WTC11 (cell line): ENCODE data around the gene DCLRE1A. TPM values are rescaled to one million over a fixed set of nuclear protein-coding genes. Genes with fewer than 3 reads are reported as not detected.
"Not testable (repeated sequence)": the region's sequence is repeated elsewhere in the genome, so short reads cannot be mapped to it uniquely, and the experiment has no call there.

ENCODE experiments used
- ATAC-seq: fragments of 200-7000 bp; cut with Tn5 transposase; 2 replicates; pipeline ENCODE4 v1.10.0; 2021; ENCODE audit warnings: mild to moderate bottlenecking, moderate library complexity
- CTCF ChIA-PET: fragments of 300-600 bp; sonication (Branson Sonifier 250); formaldehyde crosslinking; loops from one replicate; lab custom pipeline; 2021; ENCODE audit warnings: antibody characterized with exemption; lab: Charles Lee
- POLR2A ChIA-PET: fragments of 350-600 bp; sonication (Branson Sonifier 250); formaldehyde crosslinking; loops from one replicate; lab custom pipeline; 2021; ENCODE audit warnings: antibody characterized with exemption; lab: Charles Lee
- DNase-seq: peaks from one replicate; pipeline ENCODE4 v3.0.0; 2021; ENCODE audit warnings: low spot score
- H3K27ac Mint-ChIP-seq: 2 replicates; pipeline ENCODE4 v1.8.0; 2021; ENCODE audit warnings: mixed read lengths
- H3K27me3 Mint-ChIP-seq: 2 replicates; pipeline ENCODE4 v1.8.0; 2021; ENCODE audit warnings: low read depth, mild to moderate bottlenecking, moderate library complexity, mixed read lengths
- H3K36me3 Mint-ChIP-seq: 2 replicates; pipeline ENCODE4 v1.8.0; 2021; ENCODE audit warnings: mixed read lengths
- H3K4me1 Mint-ChIP-seq: 2 replicates; pipeline ENCODE4 v1.8.0; 2022; ENCODE audit warnings: mixed read lengths
- H3K4me3 Mint-ChIP-seq: 2 replicates; pipeline ENCODE4 v1.8.0; 2021; ENCODE audit warnings: mild to moderate bottlenecking, moderate library complexity, mixed read lengths
- H3K9me3 Mint-ChIP-seq: 2 replicates; pipeline ENCODE4 v1.8.0; 2021; ENCODE audit warnings: mixed read lengths
- CREM ChIP-seq: sonication (generic); formaldehyde crosslinking; IDR thresholded peaks from 2 replicates; pipeline ENCODE4 v1.8.1; 2022; ENCODE audit warnings: mild to moderate bottlenecking, missing genetic modification reagents, moderate library complexity
- E2F5 ChIP-seq: sonication (generic); formaldehyde crosslinking; IDR thresholded peaks from 2 replicates; pipeline ENCODE4 v1.8.1; 2022; ENCODE audit warnings: mild to moderate bottlenecking, moderate library complexity, missing genetic modification reagents
- ELF4 ChIP-seq: sonication (generic); formaldehyde crosslinking; IDR thresholded peaks from 2 replicates; pipeline ENCODE4 v1.8.1; 2022; ENCODE audit warnings: low read depth, mild to moderate bottlenecking, moderate library complexity, missing genetic modification reagents
- NFATC4 ChIP-seq: fragments of 250-450 bp; sonication (Bioruptor Pico); IDR thresholded peaks from 2 replicates; pipeline ENCODE4 v1.9.0; 2021; ENCODE audit warnings: mild to moderate bottlenecking
- NR3C1 ChIP-seq: sonication (generic); formaldehyde crosslinking; conservative IDR thresholded peaks from 2 replicates; pipeline ENCODE4 v1.8.1; 2023; ENCODE audit warnings: low read depth, mild to moderate bottlenecking, missing genetic modification reagents
- OVOL2 ChIP-seq: fragments of 250-450 bp; sonication (Bioruptor Pico); IDR thresholded peaks from 2 replicates; pipeline ENCODE4 v1.9.0; 2021; ENCODE audit warnings: mild to moderate bottlenecking, borderline replicate concordance
- PRRX2 ChIP-seq: fragments of 250-450 bp; sonication (Bioruptor Pico); IDR thresholded peaks from 2 replicates; pipeline ENCODE4 v1.8.0; 2021; ENCODE audit warnings: mild to moderate bottlenecking
- SMAD4 ChIP-seq: sonication (generic); formaldehyde crosslinking; IDR thresholded peaks from 2 replicates; pipeline ENCODE4 v1.8.0; 2022; ENCODE audit warnings: mild to moderate bottlenecking, missing genetic modification reagents
- TEAD4 ChIP-seq: sonication (generic); formaldehyde crosslinking; IDR thresholded peaks from 2 replicates; pipeline ENCODE4 v1.8.0; 2022; ENCODE audit warnings: mild to moderate bottlenecking, missing genetic modification reagents
- USF2 ChIP-seq: sonication (generic); formaldehyde crosslinking; IDR thresholded peaks from 2 replicates; pipeline ENCODE4 v1.8.1; 2023; ENCODE audit warnings: mild to moderate bottlenecking, missing genetic modification reagents, moderate library complexity
- ZNF121 ChIP-seq: sonication (generic); formaldehyde crosslinking; IDR thresholded peaks from 2 replicates; pipeline ENCODE4 v1.8.0; 2023; ENCODE audit warnings: missing genetic modification reagents
- ZNF396 ChIP-seq: fragments of 250-450 bp; sonication (Bioruptor Pico); IDR thresholded peaks from 2 replicates; pipeline ENCODE4 v1.8.0; 2021; ENCODE audit warnings: mild to moderate bottlenecking, moderate library complexity, borderline replicate concordance
- ZNF423 ChIP-seq: fragments of 250-450 bp; sonication (Bioruptor Pico); IDR thresholded peaks from 2 replicates; pipeline ENCODE4 v2.1.2; 2022; ENCODE audit warnings: mild to moderate bottlenecking, moderate library complexity
- total RNA-seq: library from RNA; stranded (reverse); gene quantifications from 3 replicates; pipeline ENCODE4 v1.2.3, GENCODE V29; 2021
- TF ChIP-seq, protein P1 (sequence below): fragments of 250-450 bp; sonication (Bioruptor Pico); IDR thresholded peaks from 2 replicates; pipeline ENCODE4 v1.9.0; 2021; ENCODE audit warnings: mild to moderate bottlenecking
- TF ChIP-seq, protein P2 (sequence below): sonication (generic); formaldehyde crosslinking; IDR thresholded peaks from 2 replicates; pipeline ENCODE4 v1.8.1; 2022; ENCODE audit warnings: mild to moderate bottlenecking, missing genetic modification reagents, moderate library complexity, borderline replicate concordance

The DCLRE1A gene
- total RNA-seq, 1 experiment from 2014 or later = 11.3 TPM

- TF ChIP-seq PRRX2 (CRISPR knock-in tag) = no peak
- DNase-seq (no peak), ATAC-seq (peak; percentile 72)
- H3K9me3 Mint-ChIP-seq = no peaks in the 10 kb centered on the region
- CTCF ChIA-PET = no interaction called here
- POLR2A ChIA-PET = interaction anchor here (0.6 kb wide), 1 partner anchor 251 kb away, joined by 6 read pairs; no protein-coding TSS in a partner anchor
- H3K36me3 Mint-ChIP-seq = peaks cover 26% of the 10 kb centered on the region
- peak overlapping the region; percentile 92 for H3K27ac Mint-ChIP-seq
- no peaks in the 10 kb centered on the region for H3K27me3 Mint-ChIP-seq
- H3K4me3 Mint-ChIP-seq = no peak overlapping the region
- peaks cover 19% of the 10 kb centered on the region for H3K4me1 Mint-ChIP-seq
Observed at GRCh38 chr10:113843972-113844485, 9.9 kb downstream of the DCLRE1A start.

DNA sequence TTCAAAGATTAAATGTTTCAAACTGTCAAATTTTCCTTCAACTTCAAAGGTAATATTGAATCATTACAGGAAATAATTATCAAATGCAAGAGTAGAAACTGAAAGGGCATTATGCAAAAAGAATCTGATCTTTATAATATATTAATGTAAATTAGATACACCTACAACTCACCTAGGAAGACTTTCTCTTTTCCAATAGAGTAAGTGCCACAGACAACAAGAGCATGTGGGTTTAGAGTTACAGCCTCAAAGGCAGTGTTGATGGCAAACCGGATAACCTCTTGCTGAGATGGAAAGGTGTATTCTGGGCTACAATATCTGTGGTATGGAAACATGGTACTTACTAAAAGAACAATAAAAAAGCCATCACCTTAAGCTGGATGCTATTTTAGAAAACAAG, 11.7 kb downstream of the DCLRE1A start:
- Mint-ChIP-seq H3K4me3 (no peak overlapping the region), H3K27ac (no peak overlapping the region), H3K4me1 (peaks cover 19% of the 10 kb centered on the region), H3K9me3 (no peaks in the 10 kb centered on the region), H3K36me3 (peaks cover 26% of the 10 kb centered on the region), H3K27me3 (no peaks in the 10 kb centered on the region)
- TF ChIP-seq, protein P1, sequence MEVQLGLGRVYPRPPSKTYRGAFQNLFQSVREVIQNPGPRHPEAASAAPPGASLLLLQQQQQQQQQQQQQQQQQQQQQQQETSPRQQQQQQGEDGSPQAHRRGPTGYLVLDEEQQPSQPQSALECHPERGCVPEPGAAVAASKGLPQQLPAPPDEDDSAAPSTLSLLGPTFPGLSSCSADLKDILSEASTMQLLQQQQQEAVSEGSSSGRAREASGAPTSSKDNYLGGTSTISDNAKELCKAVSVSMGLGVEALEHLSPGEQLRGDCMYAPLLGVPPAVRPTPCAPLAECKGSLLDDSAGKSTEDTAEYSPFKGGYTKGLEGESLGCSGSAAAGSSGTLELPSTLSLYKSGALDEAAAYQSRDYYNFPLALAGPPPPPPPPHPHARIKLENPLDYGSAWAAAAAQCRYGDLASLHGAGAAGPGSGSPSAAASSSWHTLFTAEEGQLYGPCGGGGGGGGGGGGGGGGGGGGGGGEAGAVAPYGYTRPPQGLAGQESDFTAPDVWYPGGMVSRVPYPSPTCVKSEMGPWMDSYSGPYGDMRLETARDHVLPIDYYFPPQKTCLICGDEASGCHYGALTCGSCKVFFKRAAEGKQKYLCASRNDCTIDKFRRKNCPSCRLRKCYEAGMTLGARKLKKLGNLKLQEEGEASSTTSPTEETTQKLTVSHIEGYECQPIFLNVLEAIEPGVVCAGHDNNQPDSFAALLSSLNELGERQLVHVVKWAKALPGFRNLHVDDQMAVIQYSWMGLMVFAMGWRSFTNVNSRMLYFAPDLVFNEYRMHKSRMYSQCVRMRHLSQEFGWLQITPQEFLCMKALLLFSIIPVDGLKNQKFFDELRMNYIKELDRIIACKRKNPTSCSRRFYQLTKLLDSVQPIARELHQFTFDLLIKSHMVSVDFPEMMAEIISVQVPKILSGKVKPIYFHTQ (CRISPR knock-in tag) = no peak
- no peak for DNase-seq
- CTCF ChIA-PET = no interaction called here
- POLR2A ChIA-PET = no interaction called here
- no peak for ATAC-seq

DNA sequence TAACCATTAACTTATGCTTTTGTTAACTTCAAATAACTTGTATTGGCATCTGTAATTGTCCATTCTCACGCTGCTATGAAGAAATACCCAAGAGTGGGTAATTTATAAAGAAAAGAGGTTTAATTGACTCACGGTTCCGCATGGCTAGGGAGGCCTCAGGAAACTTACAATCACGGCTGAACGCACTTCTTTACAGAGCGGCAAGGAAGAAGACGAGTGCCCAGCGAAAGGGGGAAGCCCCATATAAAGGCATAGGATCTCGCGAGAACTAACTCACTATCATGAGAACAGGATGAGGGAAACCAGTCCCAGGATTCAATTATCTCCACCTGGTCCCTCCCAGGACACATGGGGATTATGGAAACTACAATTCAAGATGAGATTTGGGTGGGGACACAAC, 25.3 kb downstream of the DCLRE1A start:
- peak; percentile 38; the same call in 1 of the 2 replicates for ATAC-seq
- H3K27me3 Mint-ChIP-seq, H3K9me3 Mint-ChIP-seq, H3K36me3 Mint-ChIP-seq, H3K4me1 Mint-ChIP-seq, CTCF ChIA-PET, POLR2A ChIA-PET, DNase-seq, H3K4me3 Mint-ChIP-seq, H3K27ac Mint-ChIP-seq: not testable (repeated sequence)

GRCh38 chr10:113825791-113826190, 28.1 kb downstream of the DCLRE1A start:
- no peak for ATAC-seq
- H3K27me3 Mint-ChIP-seq = no peaks in the 10 kb centered on the region
- CTCF ChIA-PET = no interaction called here
- no peaks in the 10 kb centered on the region for H3K9me3 Mint-ChIP-seq
- no peak overlapping the region for H3K4me3 Mint-ChIP-seq
- H3K4me1 Mint-ChIP-seq = peaks cover 15% of the 10 kb centered on the region
- POLR2A ChIA-PET = no interaction called here
- TF ChIP-seq ZNF396 (CRISPR knock-in tag) = no peak
- TF ChIP-seq ELF4 (CRISPR knock-in tag) = no peak
- no peak for TF ChIP-seq ZNF121
- no peak for TF ChIP-seq SMAD4 (CRISPR knock-in tag)
- no peak for TF ChIP-seq USF2 (CRISPR knock-in tag)
- no peak for TF ChIP-seq NFATC4
- TF ChIP-seq OVOL2 (CRISPR knock-in tag) = no peak
- no peak for TF ChIP-seq CREM (CRISPR knock-in tag)
- TF ChIP-seq, protein P1 (CRISPR knock-in tag) = no peak
- no peak for TF ChIP-seq TEAD4 (CRISPR knock-in tag)
- no peak for TF ChIP-seq NR3C1 (CRISPR knock-in tag)
- TF ChIP-seq ZNF423 (CRISPR knock-in tag) = no peak
- no peak for TF ChIP-seq E2F5
- TF ChIP-seq, protein P2, sequence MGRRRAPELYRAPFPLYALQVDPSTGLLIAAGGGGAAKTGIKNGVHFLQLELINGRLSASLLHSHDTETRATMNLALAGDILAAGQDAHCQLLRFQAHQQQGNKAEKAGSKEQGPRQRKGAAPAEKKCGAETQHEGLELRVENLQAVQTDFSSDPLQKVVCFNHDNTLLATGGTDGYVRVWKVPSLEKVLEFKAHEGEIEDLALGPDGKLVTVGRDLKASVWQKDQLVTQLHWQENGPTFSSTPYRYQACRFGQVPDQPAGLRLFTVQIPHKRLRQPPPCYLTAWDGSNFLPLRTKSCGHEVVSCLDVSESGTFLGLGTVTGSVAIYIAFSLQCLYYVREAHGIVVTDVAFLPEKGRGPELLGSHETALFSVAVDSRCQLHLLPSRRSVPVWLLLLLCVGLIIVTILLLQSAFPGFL (CRISPR knock-in tag) = no peak
- DNase-seq = no peak
- no peak overlapping the region for H3K27ac Mint-ChIP-seq
- H3K36me3 Mint-ChIP-seq = no peaks in the 10 kb centered on the region
